NCI-H187 (cell line): ENCODE measurements around the gene MTX1.
A peak's percentile ranks its signal among the peaks of the same experiment; 100 is the strongest.

Source experiments
- DNase-seq, 2 experiments: peaks; one replicate each; lab custom pipeline; 2025; lab: John Stamatoyannopoulos, UW

Gene MTX1

DNA sequence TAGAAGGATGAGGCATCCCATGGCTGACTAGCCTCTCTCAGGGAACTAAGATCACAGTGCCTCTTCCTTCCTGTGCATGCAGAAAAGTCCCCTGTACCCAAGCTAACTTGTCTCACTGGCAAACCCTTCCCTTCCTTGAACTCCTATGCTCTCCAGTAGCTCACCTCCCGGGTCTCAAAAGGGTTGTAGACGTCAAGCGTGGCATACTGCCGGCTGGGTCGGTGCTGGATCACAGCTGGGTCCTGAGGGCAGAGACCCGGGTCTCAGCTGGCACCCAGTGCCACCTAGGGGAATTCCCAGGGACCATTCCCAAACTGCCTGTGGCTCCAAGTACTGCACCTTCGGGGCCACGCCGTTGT is 53.0 kb downstream of the MTX1 start:
- no peak for DNase-seq

DNA sequence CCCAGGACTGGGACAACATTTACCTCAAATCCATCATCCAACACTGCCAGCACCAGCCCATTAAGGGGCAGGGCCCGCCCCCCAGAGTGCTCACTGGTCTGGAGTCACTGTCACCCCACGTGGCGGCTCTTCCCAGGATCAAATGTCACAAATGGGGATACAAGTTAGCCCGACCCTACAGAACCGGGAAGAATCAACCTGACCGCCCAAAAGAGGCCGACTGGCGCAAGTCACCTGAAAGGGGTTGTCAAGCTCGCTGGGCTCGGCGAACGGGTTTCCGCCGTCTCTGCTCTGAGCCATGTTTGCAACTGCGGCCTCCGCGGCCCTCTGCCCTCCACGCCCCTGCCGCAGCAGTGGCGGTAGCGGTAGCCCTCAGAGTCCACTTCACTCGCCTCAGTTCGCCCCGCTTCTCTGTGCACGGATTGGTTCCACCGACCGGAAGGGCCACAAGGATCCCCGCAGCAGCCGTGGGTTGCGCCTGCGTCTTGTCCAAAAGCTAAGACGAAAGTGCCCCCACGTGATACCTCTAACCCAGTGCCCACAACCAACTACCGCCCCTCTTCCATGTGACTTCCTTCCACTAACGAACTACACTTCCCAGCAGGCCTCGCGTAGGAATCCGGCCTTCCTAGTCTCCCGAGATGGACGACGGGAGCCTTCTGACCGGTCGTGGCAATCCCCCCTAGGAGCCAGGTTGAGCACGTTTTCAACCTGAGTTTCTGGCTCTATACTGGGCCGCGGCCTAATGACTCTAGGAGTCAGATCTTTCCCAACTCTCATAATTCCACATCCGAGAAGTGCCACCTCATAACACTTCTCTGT is 53.6 kb downstream of the MTX1 start, which contains the start of gene SCAMP3:
TSS of gene SCAMP3 (minus strand) at position 509 of the 822 bp plus-strand sequence. CDS start at position 300, 209 bp downstream.
- peak; percentile 98 to 99 for DNase-seq

DNA sequence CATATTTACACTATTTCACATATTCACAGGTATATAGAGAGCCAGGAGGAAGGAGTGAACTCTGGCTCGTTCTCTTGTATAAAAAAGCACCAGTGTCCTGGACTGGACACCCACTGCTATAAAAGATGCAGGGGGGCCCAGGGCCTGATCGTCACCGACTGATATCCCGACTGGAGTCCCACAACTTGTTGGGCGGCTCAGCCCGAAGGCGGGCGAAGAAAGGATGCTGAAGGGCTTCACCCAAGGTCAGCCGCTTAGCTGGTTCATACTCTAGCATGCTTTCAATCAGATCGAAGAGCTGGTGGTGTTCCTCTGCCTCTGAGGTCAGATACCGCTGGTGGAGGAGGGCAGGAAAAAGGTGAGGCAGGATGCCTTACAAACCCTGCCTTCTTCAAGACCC is 54.6 kb downstream of the MTX1 start:
- DNase-seq = no peak
